Measurements from ENCODE around the gene OTP. TPM values are rescaled to one million over a fixed set of nuclear protein-coding genes. Genes with fewer than 3 reads are reported as not detected.

OTP gene
- total RNA-seq, 1 donor, result not detected

DNA sequence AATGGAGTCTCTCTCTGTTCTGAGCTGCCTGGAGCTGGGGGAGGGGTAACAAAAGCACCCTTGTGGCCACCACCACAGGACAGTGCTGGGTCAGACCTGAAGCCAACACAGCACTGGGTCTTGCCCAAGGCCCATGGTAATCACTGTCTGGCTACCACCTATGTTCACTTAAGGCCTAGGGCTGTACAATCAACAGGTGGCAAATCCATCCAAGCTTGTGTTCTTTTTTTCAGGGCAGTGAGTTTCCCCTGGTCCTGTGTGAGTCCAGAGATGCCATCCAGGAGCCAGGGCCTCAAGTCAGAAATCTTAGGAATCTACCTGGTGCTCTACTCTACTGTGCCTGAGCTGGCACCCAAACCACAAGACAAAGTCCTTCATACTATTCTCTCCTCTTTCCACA is 20.1 kb upstream of the OTP start:
- TF ChIP-seq, protein P1, sequence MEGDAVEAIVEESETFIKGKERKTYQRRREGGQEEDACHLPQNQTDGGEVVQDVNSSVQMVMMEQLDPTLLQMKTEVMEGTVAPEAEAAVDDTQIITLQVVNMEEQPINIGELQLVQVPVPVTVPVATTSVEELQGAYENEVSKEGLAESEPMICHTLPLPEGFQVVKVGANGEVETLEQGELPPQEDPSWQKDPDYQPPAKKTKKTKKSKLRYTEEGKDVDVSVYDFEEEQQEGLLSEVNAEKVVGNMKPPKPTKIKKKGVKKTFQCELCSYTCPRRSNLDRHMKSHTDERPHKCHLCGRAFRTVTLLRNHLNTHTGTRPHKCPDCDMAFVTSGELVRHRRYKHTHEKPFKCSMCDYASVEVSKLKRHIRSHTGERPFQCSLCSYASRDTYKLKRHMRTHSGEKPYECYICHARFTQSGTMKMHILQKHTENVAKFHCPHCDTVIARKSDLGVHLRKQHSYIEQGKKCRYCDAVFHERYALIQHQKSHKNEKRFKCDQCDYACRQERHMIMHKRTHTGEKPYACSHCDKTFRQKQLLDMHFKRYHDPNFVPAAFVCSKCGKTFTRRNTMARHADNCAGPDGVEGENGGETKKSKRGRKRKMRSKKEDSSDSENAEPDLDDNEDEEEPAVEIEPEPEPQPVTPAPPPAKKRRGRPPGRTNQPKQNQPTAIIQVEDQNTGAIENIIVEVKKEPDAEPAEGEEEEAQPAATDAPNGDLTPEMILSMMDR (IDR thresholded peaks at IDR 0.05; ENCODE audit: insufficient read depth, low read depth, low read length), result no peak
- no peak for DNase-seq (ENCODE audit: low read depth)
- no peak overlapping the region for H3K4me3 ChIP-seq (ENCODE audit: low read depth, low read length)

DNA sequence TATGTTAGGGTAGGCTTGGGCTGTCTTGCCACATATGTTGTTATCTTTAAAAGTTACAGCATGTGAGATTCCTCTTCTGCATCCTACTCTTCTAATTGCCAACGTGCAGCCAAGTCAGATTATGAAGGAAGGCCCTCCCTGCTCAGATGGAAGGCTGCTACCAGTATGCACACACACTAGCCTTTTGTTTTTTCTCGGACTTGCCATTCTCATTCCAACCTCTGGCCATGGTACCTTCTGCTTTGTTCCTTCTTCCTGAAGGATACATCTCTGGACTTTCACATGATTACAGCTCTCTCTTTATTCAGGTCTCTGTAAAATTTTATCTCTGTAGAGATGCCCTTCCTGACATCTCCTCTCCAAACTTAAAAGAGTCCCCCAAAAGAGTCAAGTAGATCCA is 12.8 kb upstream of the OTP start:
- no peak for DNase-seq (ENCODE audit: low read depth)
- no peak overlapping the region for H3K4me3 ChIP-seq (ENCODE audit: low read depth, low read length)
- TF ChIP-seq, protein P1 (IDR thresholded peaks at IDR 0.05; ENCODE audit: insufficient read depth, low read depth, low read length), result no peak

DNA sequence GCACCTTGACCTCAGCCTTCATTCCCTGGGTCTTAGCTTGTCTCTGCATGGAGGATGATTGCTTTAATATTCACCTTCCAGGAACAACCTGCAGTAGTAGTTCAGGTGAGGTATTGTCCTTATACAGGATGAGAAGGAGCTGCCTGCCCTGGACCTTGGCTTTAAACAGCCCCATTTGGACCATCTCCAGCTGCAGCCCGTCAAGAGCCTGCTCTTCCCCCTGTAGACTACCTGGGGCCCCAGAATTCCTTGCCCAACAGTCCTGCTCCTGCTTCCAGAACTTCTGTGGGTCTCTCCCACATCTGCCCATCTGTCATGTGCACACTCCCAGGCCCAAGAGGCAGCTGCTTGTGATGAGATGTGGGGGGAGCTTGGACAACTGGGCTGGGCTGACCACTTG is 12.2 kb upstream of the OTP start:
- TF ChIP-seq, protein P1 (IDR thresholded peaks at IDR 0.05; ENCODE audit: insufficient read depth, low read depth, low read length), result no peak

DNA sequence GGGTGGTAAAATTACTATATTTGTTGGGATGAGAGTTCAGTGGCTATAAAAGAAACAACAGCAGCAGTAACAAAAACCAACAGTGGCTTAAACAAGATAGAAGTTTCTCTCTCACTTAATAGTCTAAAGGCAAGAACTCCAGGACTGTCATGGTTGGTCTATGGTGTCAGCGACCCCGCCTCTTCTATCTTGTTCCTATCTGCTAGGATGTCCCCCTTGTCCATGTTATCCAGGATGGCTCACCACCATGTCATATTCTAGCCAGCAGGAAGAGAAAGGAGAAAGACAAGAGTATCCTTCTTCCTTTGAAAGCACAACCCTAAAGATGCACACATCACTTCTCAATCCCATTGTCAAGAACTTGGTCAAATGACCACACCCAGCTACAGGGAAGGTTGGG is 11.3 kb upstream of the OTP start:
- DNase-seq (ENCODE audit: low read depth), result no peak
- no peak overlapping the region for H3K4me3 ChIP-seq (ENCODE audit: low read depth, low read length)
- TF ChIP-seq, protein P1 (IDR thresholded peaks at IDR 0.05; ENCODE audit: insufficient read depth, low read depth, low read length), result no peak

More for the DNA sequence above, 12.2 kb upstream of the OTP start:
- no peak overlapping the region for H3K4me3 ChIP-seq (ENCODE audit: low read depth, low read length)
- no peak for DNase-seq (ENCODE audit: low read depth)

DNA sequence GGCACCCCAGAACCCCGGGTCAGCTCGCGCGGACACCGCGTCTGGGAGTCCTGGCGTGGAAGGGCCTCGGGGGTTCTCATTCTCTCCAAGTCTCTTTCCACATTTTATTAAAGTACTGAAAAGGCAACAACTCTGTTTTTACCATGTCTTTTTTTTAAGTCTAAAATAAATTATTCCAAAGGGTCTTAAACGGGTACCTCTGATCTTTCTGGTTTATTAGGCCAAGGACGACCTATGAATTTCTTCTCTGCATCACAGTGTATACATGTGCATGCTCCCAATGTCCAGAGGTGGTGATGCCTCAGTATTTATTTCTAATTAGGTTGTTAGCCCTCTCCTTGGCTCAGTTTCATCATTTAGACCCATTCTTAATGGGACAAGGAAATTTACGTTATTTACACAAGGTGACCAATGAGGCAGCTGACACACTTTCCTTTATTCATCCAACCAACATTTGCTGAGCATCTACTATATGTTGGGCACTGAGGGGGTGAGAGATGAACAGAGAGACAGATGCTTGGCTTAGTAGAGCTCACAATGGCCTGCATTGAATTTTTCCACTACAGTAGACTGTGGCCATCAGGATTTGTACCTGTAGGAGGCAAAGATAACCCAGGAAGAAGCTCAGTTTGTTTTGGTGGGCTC is 7.6 kb upstream of the OTP start:
- no peak for DNase-seq (ENCODE audit: low read depth)
- H3K4me3 ChIP-seq (ENCODE audit: low read depth, low read length), result no peak overlapping the region
- TF ChIP-seq, protein P1 (IDR thresholded peaks at IDR 0.05; ENCODE audit: insufficient read depth, low read depth, low read length), result no peak

DNA sequence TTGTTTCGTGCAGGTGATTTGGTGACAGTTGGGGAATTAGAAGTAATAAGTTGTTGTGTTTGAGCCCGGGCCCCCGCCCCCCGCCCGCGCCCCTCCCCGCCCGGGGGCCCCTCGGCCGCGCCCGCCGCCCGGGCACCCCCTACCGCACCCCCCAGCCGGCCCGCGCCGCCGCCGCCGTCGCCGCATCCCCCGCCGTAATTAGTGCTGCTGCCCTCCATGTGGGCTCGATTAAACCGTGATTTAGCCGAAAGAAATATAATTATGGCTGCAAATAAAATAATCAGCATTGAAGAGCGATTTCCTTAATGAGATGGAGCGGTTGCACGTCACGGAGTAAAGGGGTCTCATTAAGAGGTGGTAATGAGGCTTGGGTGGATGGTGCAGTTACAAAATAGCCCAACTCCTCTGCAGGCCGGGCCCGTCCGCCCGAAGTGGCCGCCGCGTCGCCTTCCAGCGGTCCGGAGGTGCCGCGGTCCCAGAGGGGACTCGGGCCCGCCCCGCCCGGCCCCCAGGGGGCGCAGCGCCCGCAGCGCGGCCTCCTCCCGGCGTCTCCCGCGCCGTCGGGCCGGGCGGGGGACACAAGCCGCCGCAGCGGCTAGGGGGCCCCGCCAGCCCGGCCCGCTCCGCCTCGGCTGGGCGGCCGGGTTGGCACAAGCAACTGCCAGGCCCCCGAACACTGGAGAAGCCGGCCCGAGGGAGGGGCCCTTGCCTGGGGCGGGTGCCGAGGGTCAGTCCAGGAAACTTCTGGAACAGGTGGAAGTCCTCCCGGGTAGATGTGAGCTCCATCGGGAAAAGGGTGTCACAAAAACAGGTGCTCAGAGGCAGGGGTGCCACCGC is 6.9 kb upstream of the OTP start:
- peak overlapping the region; percentile 33 for H3K4me3 ChIP-seq (ENCODE audit: low read depth, low read length)
- TF ChIP-seq, protein P1 (IDR thresholded peaks at IDR 0.05; ENCODE audit: insufficient read depth, low read depth, low read length), result peak; percentile 36
- no peak for DNase-seq (ENCODE audit: low read depth)
